ENCODE results near the gene ARRB1. TPM values are rescaled to one million over a fixed set of nuclear protein-coding genes. Genes with fewer than 3 reads are reported as not detected.

Gene ARRB1
- total RNA-seq, 1 donor from 2014 or later: 38.0 TPM

DNA sequence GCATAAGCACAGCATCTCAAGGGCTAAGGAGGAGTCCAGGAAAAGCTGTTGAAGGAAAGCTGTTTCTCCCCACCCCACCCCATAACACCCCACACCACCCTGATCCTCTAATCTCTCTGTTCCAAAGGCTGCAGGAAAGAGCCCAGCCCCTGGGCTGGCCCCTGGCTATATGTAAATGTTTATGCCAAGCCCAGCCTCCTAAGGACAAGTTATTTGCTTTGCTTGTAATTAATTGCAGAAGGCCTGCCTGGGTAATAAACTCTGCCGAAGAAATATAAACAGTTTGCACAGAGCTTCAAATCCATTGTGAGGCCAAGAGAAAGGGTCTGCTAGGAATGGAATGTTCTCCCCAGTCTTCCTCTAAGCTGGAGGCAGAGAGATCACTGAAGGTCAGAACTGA lies 21.2 kb downstream of the ARRB1 start:
- H3K9me3 Mint-ChIP-seq (ENCODE audit: unreplicated experiment): peaks cover 4% of the 10 kb centered on the region
- no peak for DNase-seq
- peaks cover 2% of the 10 kb centered on the region for H3K27me3 Mint-ChIP-seq (ENCODE audit: unreplicated experiment)
- peaks cover 16% of the 10 kb centered on the region for H3K4me1 Mint-ChIP-seq (ENCODE audit: low read depth, unreplicated experiment)
- TF ChIP-seq, protein P1, sequence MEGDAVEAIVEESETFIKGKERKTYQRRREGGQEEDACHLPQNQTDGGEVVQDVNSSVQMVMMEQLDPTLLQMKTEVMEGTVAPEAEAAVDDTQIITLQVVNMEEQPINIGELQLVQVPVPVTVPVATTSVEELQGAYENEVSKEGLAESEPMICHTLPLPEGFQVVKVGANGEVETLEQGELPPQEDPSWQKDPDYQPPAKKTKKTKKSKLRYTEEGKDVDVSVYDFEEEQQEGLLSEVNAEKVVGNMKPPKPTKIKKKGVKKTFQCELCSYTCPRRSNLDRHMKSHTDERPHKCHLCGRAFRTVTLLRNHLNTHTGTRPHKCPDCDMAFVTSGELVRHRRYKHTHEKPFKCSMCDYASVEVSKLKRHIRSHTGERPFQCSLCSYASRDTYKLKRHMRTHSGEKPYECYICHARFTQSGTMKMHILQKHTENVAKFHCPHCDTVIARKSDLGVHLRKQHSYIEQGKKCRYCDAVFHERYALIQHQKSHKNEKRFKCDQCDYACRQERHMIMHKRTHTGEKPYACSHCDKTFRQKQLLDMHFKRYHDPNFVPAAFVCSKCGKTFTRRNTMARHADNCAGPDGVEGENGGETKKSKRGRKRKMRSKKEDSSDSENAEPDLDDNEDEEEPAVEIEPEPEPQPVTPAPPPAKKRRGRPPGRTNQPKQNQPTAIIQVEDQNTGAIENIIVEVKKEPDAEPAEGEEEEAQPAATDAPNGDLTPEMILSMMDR (IDR thresholded peaks at IDR 0.05; ENCODE audit: partially characterized antibody, unreplicated experiment): no peak
- H3K36me3 Mint-ChIP-seq (ENCODE audit: unreplicated experiment): peaks cover 5% of the 10 kb centered on the region
- H3K27ac Mint-ChIP-seq (ENCODE audit: unreplicated experiment): peak overlapping the region; percentile 33
- no peak overlapping the region for H3K4me3 Mint-ChIP-seq (ENCODE audit: unreplicated experiment)

DNA sequence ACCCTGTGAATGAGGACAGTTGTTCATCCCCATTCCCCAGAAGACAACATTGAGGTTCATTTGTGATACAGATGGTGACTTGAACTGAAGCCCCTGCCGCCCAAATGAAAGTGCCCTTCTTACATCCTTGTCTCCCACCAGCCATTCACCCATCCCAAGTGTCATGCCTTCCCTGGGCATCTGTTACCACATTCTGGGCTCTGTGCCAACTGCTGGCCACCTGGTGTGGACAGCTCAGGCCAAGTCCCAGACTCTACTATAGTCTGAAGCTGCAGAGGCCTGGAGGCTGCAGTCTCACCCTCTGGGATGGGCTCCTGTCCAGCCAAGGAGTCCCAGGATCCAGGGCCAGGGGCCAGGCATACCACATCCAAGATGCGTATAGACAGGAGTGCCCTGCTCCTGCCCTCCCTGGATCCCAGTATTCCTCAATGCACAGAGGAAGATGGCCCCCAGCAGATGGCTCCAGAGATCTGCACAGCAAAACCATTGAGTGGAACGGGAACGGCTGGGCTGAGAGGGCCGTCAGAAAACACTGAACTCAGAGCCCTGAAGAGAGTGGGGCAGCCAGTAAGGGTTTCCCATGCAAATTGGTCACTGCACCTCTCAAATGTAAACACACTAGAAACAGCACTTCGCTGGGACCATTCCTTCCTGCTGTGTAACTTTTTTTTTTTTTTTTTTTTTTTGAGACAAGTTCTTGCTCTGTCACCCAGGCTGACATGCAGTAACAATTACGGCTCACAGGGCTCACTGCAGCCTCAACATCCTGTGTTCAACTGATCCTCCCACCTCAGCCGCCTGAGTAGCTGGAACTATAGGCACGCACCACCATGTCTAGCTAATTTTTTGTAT lies 22.8 kb downstream of the ARRB1 start:
- peak overlapping the region; percentile 52 for H3K27ac Mint-ChIP-seq (ENCODE audit: unreplicated experiment)
- peaks cover 2% of the 10 kb centered on the region for H3K9me3 Mint-ChIP-seq (ENCODE audit: unreplicated experiment)
- no peak overlapping the region for H3K4me3 Mint-ChIP-seq (ENCODE audit: unreplicated experiment)
- TF ChIP-seq, protein P1 (IDR thresholded peaks at IDR 0.05; ENCODE audit: partially characterized antibody, unreplicated experiment): peak; percentile 7
- peaks cover 5% of the 10 kb centered on the region for H3K36me3 Mint-ChIP-seq (ENCODE audit: unreplicated experiment)
- peak; percentile 66 for DNase-seq
- peaks cover 2% of the 10 kb centered on the region for H3K27me3 Mint-ChIP-seq (ENCODE audit: unreplicated experiment)
- peaks cover 13% of the 10 kb centered on the region for H3K4me1 Mint-ChIP-seq (ENCODE audit: low read depth, unreplicated experiment)

DNA sequence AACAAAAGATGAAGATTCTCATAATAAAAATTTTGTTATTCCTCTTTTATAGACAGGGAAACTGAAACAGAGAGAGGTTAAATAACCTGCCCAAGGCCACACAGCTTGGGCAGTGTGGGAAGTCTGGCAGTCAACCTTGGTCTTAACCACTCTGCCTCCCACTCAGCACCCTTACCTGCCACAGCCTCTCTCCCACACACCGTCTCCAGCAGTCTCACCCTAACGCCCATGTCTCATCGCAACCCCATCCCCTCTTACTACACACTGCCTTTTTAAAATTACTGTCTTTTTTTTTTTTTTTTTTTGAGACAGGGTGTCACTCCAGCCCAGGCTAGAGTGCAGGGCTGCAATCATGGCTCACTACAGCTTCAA lies 25.0 kb downstream of the ARRB1 start:
- Mint-ChIP-seq H3K36me3 (ENCODE audit: unreplicated experiment) (no peaks in the 10 kb centered on the region), H3K4me1 (ENCODE audit: low read depth, unreplicated experiment) (peaks cover 13% of the 10 kb centered on the region), H3K4me3 (ENCODE audit: unreplicated experiment) (no peak overlapping the region), H3K27me3 (ENCODE audit: unreplicated experiment) (peaks cover 2% of the 10 kb centered on the region), H3K9me3 (ENCODE audit: unreplicated experiment) (peaks cover 2% of the 10 kb centered on the region), H3K27ac (ENCODE audit: unreplicated experiment) (no peak overlapping the region)
- TF ChIP-seq, protein P1 (IDR thresholded peaks at IDR 0.05; ENCODE audit: partially characterized antibody, unreplicated experiment): no peak
- DNase-seq: no peak

DNA sequence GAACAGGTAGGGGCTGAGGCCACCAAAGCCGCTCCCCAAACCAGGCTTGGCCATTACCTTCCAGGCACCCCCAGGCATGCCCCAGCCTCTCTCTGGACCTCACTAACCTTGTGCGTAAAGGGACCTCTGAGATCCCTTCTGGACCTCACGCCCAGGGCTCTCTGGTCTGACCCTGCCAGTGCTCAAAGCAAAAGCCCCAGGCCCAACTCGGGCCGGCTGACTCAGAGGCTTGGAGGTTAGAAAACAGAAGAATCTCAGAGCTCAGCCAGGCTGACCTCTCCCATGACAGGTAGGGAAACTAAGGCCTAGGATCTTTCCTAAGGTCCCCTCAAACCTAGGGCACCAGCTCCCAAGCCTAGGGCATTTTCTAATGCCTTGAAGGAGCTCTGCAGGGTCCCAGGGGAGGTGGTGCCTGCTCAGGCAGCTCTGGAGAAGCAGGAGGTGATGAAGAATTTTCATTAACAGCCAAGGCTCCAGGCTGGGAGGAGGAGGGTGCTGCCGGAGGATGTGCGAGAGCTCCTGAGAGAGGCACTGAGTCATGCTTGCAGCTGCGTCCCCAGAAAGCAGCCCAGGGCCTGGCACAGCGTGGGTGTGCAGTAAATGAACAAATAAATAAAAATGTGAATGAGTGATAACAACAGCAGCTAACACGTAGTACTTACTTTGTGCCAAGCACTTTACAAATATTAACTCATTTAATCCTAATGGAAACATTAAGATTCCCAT lies 25.6 kb downstream of the ARRB1 start:
- no peaks in the 10 kb centered on the region for H3K36me3 Mint-ChIP-seq (ENCODE audit: unreplicated experiment)
- no peak overlapping the region for H3K4me3 Mint-ChIP-seq (ENCODE audit: unreplicated experiment)
- H3K27me3 Mint-ChIP-seq (ENCODE audit: unreplicated experiment): peaks cover 2% of the 10 kb centered on the region
- H3K27ac Mint-ChIP-seq (ENCODE audit: unreplicated experiment): no peak overlapping the region
- no peak for DNase-seq
- peaks cover 13% of the 10 kb centered on the region for H3K4me1 Mint-ChIP-seq (ENCODE audit: low read depth, unreplicated experiment)
- peaks cover 2% of the 10 kb centered on the region for H3K9me3 Mint-ChIP-seq (ENCODE audit: unreplicated experiment)
- TF ChIP-seq, protein P1 (IDR thresholded peaks at IDR 0.05; ENCODE audit: partially characterized antibody, unreplicated experiment): no peak

DNA sequence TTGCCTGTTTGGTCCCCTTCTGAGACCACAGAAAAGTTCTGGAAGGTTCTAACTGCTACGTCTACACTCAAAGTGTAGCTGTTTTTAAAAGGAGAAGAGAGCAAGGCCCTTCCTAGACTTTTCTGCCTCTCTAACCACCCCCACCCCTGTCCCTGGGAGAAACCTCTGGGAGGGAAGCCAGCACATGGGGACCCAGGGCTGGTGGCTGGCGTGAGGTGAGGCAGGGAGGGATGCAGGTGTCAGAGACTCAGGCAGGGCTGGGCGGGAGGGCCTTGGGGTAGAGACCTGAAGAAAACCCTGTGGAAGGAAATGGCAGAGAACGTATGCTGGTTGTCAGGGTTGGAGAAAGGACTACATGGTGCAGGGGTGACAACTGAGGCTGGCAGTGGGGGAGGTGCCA lies 26.7 kb downstream of the ARRB1 start:
- DNase-seq: no peak
- H3K9me3 Mint-ChIP-seq (ENCODE audit: unreplicated experiment): peaks cover 2% of the 10 kb centered on the region
- H3K27ac Mint-ChIP-seq (ENCODE audit: unreplicated experiment): no peak overlapping the region
- no peaks in the 10 kb centered on the region for H3K36me3 Mint-ChIP-seq (ENCODE audit: unreplicated experiment)
- peaks cover 6% of the 10 kb centered on the region for H3K4me1 Mint-ChIP-seq (ENCODE audit: low read depth, unreplicated experiment)
- H3K4me3 Mint-ChIP-seq (ENCODE audit: unreplicated experiment): no peak overlapping the region
- TF ChIP-seq, protein P1 (IDR thresholded peaks at IDR 0.05; ENCODE audit: partially characterized antibody, unreplicated experiment): no peak
- H3K27me3 Mint-ChIP-seq (ENCODE audit: unreplicated experiment): peaks cover 2% of the 10 kb centered on the region

Measured in glutamatergic neuron (in vitro differentiated cells).